ENCODE data around the gene NUBP1.

DNA sequence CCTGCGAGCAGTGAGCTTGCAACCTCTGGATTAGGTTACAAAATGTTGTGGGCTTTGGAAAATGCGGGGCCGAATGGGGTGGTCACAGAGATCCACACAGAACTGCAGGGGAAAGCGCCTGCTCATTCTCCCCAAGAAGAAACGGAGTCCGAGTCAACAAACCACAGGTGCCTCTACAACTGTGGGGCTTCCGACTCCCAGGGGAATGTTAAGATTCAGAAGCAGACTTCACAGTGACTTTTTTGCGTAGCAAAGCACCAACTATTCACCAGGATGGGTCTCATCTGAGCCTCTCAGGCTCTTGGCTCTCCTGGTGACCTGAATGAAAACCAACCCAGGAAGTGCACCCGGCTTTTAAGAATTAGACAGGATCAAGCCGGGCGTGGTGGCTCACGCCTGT, 33.7 kb downstream of the NUBP1 start:
- TF ChIP-seq, protein P1, sequence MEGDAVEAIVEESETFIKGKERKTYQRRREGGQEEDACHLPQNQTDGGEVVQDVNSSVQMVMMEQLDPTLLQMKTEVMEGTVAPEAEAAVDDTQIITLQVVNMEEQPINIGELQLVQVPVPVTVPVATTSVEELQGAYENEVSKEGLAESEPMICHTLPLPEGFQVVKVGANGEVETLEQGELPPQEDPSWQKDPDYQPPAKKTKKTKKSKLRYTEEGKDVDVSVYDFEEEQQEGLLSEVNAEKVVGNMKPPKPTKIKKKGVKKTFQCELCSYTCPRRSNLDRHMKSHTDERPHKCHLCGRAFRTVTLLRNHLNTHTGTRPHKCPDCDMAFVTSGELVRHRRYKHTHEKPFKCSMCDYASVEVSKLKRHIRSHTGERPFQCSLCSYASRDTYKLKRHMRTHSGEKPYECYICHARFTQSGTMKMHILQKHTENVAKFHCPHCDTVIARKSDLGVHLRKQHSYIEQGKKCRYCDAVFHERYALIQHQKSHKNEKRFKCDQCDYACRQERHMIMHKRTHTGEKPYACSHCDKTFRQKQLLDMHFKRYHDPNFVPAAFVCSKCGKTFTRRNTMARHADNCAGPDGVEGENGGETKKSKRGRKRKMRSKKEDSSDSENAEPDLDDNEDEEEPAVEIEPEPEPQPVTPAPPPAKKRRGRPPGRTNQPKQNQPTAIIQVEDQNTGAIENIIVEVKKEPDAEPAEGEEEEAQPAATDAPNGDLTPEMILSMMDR (IDR thresholded peaks at IDR 0.05; ENCODE audit: borderline replicate concordance, extremely low read depth, low read length, poor library complexity, severe bottlenecking): no peak
- no peak for TF ChIP-seq EZH2 (IDR thresholded peaks at IDR 0.05; ENCODE audit: borderline replicate concordance, low read depth, low read length, severe bottlenecking)

All from DND-41 (cell line).